Measurements from ENCODE around the gene HOXC6.

DNA sequence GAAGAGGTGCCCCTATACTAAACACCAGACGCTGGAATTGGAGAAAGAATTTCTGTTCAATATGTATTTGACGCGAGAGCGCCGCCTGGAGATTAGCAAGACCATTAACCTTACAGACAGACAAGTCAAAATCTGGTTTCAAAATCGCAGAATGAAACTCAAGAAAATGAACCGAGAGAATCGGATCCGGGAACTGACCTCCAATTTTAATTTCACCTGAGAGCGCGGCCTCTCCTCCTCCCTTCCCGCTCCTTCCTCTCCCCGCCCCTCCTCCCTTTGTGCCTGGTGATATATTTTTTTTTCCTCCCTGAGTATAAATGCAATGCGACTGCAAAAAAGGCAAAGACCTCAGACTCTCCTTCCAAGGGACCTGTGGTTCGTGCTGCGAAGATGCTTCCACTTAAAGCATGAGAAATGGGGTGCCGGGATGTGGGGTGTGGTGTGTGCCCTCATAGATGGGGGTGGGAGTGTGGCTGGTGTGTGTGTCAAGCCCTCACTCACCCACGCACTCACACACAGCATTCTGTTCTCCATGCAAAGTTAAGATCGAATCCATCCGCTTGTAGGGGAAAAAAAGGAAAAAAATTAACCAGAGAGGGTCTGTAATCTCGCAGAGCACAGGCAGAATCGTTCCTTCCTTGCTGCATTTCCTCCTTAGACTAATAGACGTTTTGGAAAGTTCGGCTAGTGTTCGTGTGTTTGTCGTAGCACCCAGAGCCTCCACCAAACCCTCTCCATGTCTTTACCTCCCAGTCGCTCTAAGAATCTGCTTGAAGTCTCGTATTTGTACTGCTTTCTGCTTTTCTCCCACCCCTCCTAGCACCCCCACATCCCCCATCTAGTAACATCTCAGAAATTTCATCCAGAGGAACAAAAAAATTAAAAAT is 38.8 kb upstream of the HOXC6 start:
- no peak for TF ChIP-seq POLR2A (IDR thresholded peaks at IDR 0.05)
- TF ChIP-seq, protein P1, sequence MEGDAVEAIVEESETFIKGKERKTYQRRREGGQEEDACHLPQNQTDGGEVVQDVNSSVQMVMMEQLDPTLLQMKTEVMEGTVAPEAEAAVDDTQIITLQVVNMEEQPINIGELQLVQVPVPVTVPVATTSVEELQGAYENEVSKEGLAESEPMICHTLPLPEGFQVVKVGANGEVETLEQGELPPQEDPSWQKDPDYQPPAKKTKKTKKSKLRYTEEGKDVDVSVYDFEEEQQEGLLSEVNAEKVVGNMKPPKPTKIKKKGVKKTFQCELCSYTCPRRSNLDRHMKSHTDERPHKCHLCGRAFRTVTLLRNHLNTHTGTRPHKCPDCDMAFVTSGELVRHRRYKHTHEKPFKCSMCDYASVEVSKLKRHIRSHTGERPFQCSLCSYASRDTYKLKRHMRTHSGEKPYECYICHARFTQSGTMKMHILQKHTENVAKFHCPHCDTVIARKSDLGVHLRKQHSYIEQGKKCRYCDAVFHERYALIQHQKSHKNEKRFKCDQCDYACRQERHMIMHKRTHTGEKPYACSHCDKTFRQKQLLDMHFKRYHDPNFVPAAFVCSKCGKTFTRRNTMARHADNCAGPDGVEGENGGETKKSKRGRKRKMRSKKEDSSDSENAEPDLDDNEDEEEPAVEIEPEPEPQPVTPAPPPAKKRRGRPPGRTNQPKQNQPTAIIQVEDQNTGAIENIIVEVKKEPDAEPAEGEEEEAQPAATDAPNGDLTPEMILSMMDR (IDR thresholded peaks at IDR 0.05) = peak in 4 of 5 experiments; percentile 24 to 26 (median 25)
